Panc1 (cell line): ENCODE results near the gene RRM2.

Experiments
- CTCF ChIP-seq: fragments of 450-650 bp; IDR thresholded peaks from 2 replicates; pipeline ENCODE4 v1.5.1; 2017; ENCODE audit warnings: mild to moderate bottlenecking
- POLR2AphosphoS5 ChIP-seq: IDR thresholded peaks from 2 replicates; pipeline ENCODE4 v1.6.1; 2012; ENCODE audit warnings: mild to moderate bottlenecking, low read depth, low read length, moderate library complexity
- SIN3A ChIP-seq: IDR thresholded peaks from 2 replicates; pipeline ENCODE4 v1.6.1; 2012; ENCODE audit warnings: low read depth, mild to moderate bottlenecking, low read length, moderate library complexity, borderline replicate concordance; ENCODE audit not compliant: insufficient read depth
- TCF7L2 ChIP-seq: IDR thresholded peaks from 2 replicates; pipeline ENCODE4 v1.6.1; 2011; ENCODE audit warnings: mild to moderate bottlenecking, low read depth, low read length, inconsistent platforms

- no peak for TF ChIP-seq TCF7L2
- TF ChIP-seq CTCF = no peak
- TF ChIP-seq SIN3A = no peak
- no peak for TF ChIP-seq POLR2AphosphoS5
Observed at GRCh38 chr2:10175441-10175840, 52.9 kb downstream of the RRM2 start.
